GM21528 (cell line): ENCODE results near the gene GALNS.
"Not testable (repeated sequence)": the region's sequence is repeated elsewhere in the genome, so short reads cannot be mapped to it uniquely, and the experiment has no call there.

Experiments used
- ATAC-seq: cut with Tn5 transposase; IDR thresholded peaks from one replicate; pipeline ENCODE4 v1.9.1; 2021; ENCODE audit warnings: mild to moderate bottlenecking, moderate library complexity; ENCODE audit not compliant: unreplicated experiment, low FRiP score

The GALNS gene

DNA sequence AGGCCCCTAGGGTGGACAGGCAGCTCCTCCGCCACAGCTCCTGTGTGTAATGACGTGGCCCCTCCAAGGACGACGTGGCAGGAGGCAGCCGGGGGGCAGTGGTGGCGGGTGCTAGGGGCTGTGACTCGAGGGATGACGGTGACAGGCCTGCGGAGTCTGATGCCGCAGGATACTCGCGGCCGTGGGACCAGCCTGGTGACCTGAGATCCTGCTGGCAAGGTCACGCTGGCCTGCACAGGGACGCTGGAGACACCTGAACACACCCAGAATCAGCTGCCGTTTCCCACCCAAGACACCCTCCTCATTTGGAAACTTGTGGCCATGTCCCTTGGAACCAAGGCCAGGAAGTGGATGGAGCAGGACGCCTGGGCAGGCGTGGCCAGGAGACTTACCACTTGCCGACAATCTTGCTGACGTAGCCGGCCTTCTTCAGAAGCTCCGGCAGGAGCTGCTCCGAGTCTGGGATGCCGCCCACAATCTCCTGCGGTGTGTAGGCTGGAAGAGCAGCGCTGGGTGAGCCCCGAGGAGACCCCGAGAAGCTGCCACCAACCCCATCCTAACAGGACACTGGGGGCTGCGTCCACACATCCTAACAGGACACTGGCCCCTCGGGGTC, 16.0 kb downstream of the GALNS start:
- ATAC-seq = no peak

GRCh38 chr16:88839745-88840599, 16.8 kb downstream of the GALNS start:
- ATAC-seq = no peak

DNA sequence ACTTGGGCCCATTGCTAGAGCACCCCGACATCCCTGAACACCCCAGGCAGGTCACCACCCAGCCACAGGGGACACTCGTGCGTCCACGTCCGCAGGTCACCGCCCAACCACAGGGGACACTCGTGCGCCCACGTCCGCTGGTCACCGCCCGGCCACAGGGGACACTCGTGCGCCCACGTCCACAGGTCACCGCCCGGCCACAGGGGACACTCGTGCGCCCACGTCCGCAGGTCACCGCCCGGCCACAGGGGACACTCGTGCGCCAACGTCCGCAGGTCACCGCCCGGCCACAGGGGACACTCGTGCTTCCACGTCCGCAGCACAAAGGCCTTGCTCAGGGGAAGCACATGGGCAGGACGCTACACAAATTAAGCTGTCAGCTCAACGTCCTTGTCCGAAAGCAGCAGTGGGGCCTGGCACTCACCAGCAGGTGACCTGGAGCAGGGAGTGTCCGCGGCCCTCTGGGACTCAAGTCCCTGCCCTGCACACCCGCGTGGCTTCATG, 17.7 kb downstream of the GALNS start:
- ATAC-seq = no peak

GRCh38 chr16:88838566-88838965, 18.2 kb downstream of the GALNS start:
- ATAC-seq = no peak

DNA sequence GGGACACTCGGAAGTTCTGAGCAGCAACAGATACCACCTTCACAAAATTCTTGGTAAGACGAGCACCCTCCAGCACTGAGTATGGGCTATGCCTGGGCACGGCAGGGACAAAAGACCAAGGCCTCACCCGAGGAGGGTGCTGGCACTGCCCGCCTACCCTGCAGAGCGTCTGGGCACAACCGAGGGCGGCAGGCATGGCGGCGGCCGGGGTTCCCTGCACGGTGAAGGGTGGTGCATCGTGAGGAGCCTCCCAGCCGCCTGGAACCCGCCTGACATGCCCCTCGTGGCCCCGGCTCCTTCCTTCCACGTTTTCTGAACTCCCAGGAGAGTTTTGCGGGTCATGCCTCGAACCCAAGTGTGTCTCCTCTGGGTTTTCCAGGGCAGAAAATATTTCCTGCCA, 18.9 kb downstream of the GALNS start:
- ATAC-seq = no peak

- ATAC-seq = no peak
These were observed 20.0 kb downstream of the GALNS start for GRCh38 chr16:88836791-88837190.

- ATAC-seq = no peak
These were observed 20.9 kb downstream of the GALNS start for GRCh38 chr16:88835818-88836217.

- no peak for ATAC-seq
These were observed 21.4 kb downstream of the GALNS start for GRCh38 chr16:88835383-88835782.

DNA sequence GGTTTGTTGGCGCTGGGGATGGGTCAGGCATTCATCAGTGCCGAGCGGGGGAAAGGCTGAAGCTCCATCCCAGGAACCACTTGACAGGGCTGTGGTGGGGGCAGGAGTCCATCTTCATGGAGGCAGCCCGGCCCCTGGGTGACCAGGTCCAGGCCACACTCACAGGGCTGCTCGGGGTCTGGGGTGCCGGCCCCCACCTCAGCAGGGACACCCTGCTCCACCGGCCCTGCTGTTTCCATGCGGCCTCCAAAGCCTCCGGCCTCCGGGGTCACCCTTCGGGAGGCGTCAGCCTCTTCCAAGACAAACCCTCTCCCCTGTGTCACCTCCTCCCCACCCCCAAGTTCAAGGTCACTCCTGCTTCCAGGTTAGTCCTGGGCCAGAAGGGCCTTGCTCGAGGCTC, 22.1 kb downstream of the GALNS start:
- ATAC-seq = no peak

GRCh38 chr16:88833086-88833485, 23.7 kb downstream of the GALNS start:
- ATAC-seq = no peak

GRCh38 chr16:88831838-88832237, 24.9 kb downstream of the GALNS start:
- no peak for ATAC-seq

- ATAC-seq = no peak
These were observed 26.0 kb downstream of the GALNS start for GRCh38 chr16:88830783-88831182.

GRCh38 chr16:88830258-88830657, 26.5 kb downstream of the GALNS start:
- no peak for ATAC-seq

GRCh38 chr16:88828711-88829110, 28.0 kb downstream of the GALNS start:
- no peak for ATAC-seq

GRCh38 chr16:88827727-88828126, 29.0 kb downstream of the GALNS start:
- ATAC-seq = no peak

DNA sequence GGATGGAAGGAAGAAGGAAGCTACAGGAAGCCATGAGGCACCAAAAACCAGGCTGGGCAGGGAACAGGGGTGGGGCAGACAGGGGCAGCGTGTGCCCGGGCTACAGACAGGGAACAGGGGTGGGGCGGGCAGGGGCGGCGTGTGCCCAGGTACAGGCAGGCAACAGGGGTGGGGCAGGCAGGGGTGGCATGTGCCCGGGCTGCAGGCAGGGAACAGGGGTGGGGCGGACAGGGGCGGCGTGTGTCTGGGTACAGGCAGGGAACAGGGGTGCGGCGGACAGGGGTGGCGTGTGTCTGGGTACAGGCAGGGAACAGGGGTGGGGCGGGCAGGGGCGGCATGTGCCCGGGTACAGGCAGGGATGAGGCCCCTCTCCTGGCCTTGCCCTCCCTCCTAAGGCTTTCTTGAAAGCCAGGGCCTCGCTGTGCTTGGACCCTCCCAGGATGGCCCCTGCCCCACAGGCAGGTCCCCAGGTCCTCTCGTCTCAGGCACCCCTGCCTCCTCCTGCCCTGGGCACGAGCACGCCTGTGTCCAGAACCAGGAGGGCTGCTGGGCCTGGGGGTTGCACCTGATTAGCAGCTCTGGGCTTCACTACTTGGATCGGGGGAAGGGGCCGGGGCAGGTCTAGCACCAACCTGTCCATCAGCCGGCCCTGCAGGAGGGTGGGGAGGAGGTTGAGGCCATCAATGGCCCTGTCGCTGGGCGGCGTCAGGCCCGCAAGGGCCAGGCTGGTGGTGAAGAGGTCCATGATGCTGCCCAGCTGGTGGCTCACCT, 30.5 kb downstream of the GALNS start:
- ATAC-seq = no peak

- ATAC-seq = no peak
These were observed 31.6 kb downstream of the GALNS start for GRCh38 chr16:88825146-88825545.

GRCh38 chr16:88824256-88825077, 32.3 kb downstream of the GALNS start:
- no peak for ATAC-seq

GRCh38 chr16:88823646-88824045, 33.1 kb downstream of the GALNS start:
- not testable (repeated sequence) for ATAC-seq

- no peak for ATAC-seq
These were observed 34.3 kb downstream of the GALNS start for GRCh38 chr16:88822281-88823040.
